Measurements from ENCODE around the gene ISOC2. TPM values are rescaled to one million over a fixed set of nuclear protein-coding genes. Genes with fewer than 3 reads are reported as not detected.

The ISOC2 gene
- total RNA-seq, 1 experiment from 2014 or later = 102 TPM

GRCh38 chr19:55486971-55487923 lies 25.8 kb upstream of the ISOC2 start:
- no peak overlapping the region for H3K4me3 ChIP-seq (ENCODE audit: low read length)
- H3K4me1 ChIP-seq (ENCODE audit: low read length) = peaks cover 31% of the 10 kb centered on the region
- no peaks in the 10 kb centered on the region for H3K9me2 ChIP-seq (replicated peaks; ENCODE audit: insufficient read depth, low read length)
- H2AFZ ChIP-seq (ENCODE audit: low read length) = no peak overlapping the region
- no peak overlapping the region for H3K4me2 ChIP-seq (ENCODE audit: low read depth, low read length, poor library complexity, severe bottlenecking)
- H3K9me3 ChIP-seq (ENCODE audit: low read length) = no peaks in the 10 kb centered on the region
- peak overlapping the region; percentile 14; the same call in 1 of the 2 replicates for H3K9ac ChIP-seq (ENCODE audit: low read length)
- peaks cover 9% of the 10 kb centered on the region; the same call in 1 of the 2 replicates for H4K20me1 ChIP-seq (ENCODE audit: insufficient read depth, low read depth, low read length)
- H3K27me3 ChIP-seq (ENCODE audit: low read length) = no peaks in the 10 kb centered on the region
- H3K27ac ChIP-seq (ENCODE audit: low read length) = no peak overlapping the region
- peak; percentile 60 for DNase-seq
- H3K79me2 ChIP-seq (ENCODE audit: low read length) = no peaks in the 10 kb centered on the region
- no peaks in the 10 kb centered on the region for H3K36me3 ChIP-seq (ENCODE audit: insufficient read depth, low read length)

- peak overlapping the region; percentile 81 for H3K4me2 ChIP-seq (ENCODE audit: low read depth, low read length, poor library complexity, severe bottlenecking)
- H3K36me3 ChIP-seq (ENCODE audit: insufficient read depth, low read length) = no peaks in the 10 kb centered on the region
- H3K4me3 ChIP-seq (ENCODE audit: low read length) = peak overlapping the region; percentile 75
- DNase-seq = no peak
- H3K4me1 ChIP-seq (ENCODE audit: low read length) = peaks cover 31% of the 10 kb centered on the region
- peaks cover 9% of the 10 kb centered on the region; the same call in 1 of the 2 replicates for H4K20me1 ChIP-seq (ENCODE audit: insufficient read depth, low read depth, low read length)
- peak overlapping the region; percentile 86 for H3K9ac ChIP-seq (ENCODE audit: low read length)
- no peaks in the 10 kb centered on the region for H3K9me3 ChIP-seq (ENCODE audit: low read length)
- H2AFZ ChIP-seq (ENCODE audit: low read length) = no peak overlapping the region
- no peaks in the 10 kb centered on the region for H3K9me2 ChIP-seq (replicated peaks; ENCODE audit: insufficient read depth, low read length)
- H3K79me2 ChIP-seq (ENCODE audit: low read length) = no peaks in the 10 kb centered on the region
- no peak overlapping the region for H3K27ac ChIP-seq (ENCODE audit: low read length)
- no peaks in the 10 kb centered on the region for H3K27me3 ChIP-seq (ENCODE audit: low read length)
Measured at GRCh38 chr19:55486043-55486970, 24.9 kb upstream of the ISOC2 start.

- H2AFZ ChIP-seq (ENCODE audit: low read length) = peak overlapping the region; percentile 66
Measured at GRCh38 chr19:55485439-55486011, 24.1 kb upstream of the ISOC2 start.

GRCh38 chr19:55484593-55485438 lies 23.4 kb upstream of the ISOC2 start, which contains the start of gene NAT14:
TSS of gene NAT14 (plus strand) at chr19:55485188. CDS start at chr19:55485709, 521 bp downstream.
- peaks cover 31% of the 10 kb centered on the region for H3K4me1 ChIP-seq (ENCODE audit: low read length)
- peak within 1 kb of the TSS; percentile 66 for H2AFZ ChIP-seq (ENCODE audit: low read length)
- H3K36me3 ChIP-seq (ENCODE audit: insufficient read depth, low read length) = no peaks in the 10 kb centered on the region
- peak within 1 kb of the TSS; percentile 75 for H3K4me3 ChIP-seq (ENCODE audit: low read length)
- peak; percentile 95 for DNase-seq
- no peak within 1 kb of the TSS for H3K27ac ChIP-seq (ENCODE audit: low read length)
- H3K79me2 ChIP-seq (ENCODE audit: low read length) = peaks cover under 1% of the 10 kb centered on the region
- peak within 1 kb of the TSS; percentile 81 for H3K4me2 ChIP-seq (ENCODE audit: low read depth, low read length, poor library complexity, severe bottlenecking)
- H3K9ac ChIP-seq (ENCODE audit: low read length) = peak within 1 kb of the TSS; percentile 86
- H3K27me3 ChIP-seq (ENCODE audit: low read length) = no peaks in the 10 kb centered on the region
- no peaks in the 10 kb centered on the region for H3K9me3 ChIP-seq (ENCODE audit: low read length)
- H3K9me2 ChIP-seq (replicated peaks; ENCODE audit: insufficient read depth, low read length) = no peaks in the 10 kb centered on the region
- H4K20me1 ChIP-seq (ENCODE audit: insufficient read depth, low read depth, low read length) = peaks cover 9% of the 10 kb centered on the region; the same call in 1 of the 2 replicates

More at GRCh38 chr19:55485439-55486011, 24.1 kb upstream of the ISOC2 start:
- no peaks in the 10 kb centered on the region for H3K27me3 ChIP-seq (ENCODE audit: low read length)
- no peaks in the 10 kb centered on the region for H3K79me2 ChIP-seq (ENCODE audit: low read length)
- H3K4me1 ChIP-seq (ENCODE audit: low read length) = peaks cover 31% of the 10 kb centered on the region
- H3K36me3 ChIP-seq (ENCODE audit: insufficient read depth, low read length) = no peaks in the 10 kb centered on the region
- no peak overlapping the region for H3K27ac ChIP-seq (ENCODE audit: low read length)
- H4K20me1 ChIP-seq (ENCODE audit: insufficient read depth, low read depth, low read length) = peaks cover 9% of the 10 kb centered on the region; the same call in 1 of the 2 replicates
- no peaks in the 10 kb centered on the region for H3K9me2 ChIP-seq (replicated peaks; ENCODE audit: insufficient read depth, low read length)
- peak overlapping the region; percentile 86 for H3K9ac ChIP-seq (ENCODE audit: low read length)
- peak overlapping the region; percentile 81 for H3K4me2 ChIP-seq (ENCODE audit: low read depth, low read length, poor library complexity, severe bottlenecking)
- peak; percentile 73 for DNase-seq
- no peaks in the 10 kb centered on the region for H3K9me3 ChIP-seq (ENCODE audit: low read length)
- peak overlapping the region; percentile 75 for H3K4me3 ChIP-seq (ENCODE audit: low read length)

- H3K27me3 ChIP-seq (ENCODE audit: low read length) = no peaks in the 10 kb centered on the region
- no peaks in the 10 kb centered on the region for H3K9me3 ChIP-seq (ENCODE audit: low read length)
- no peak overlapping the region for H3K27ac ChIP-seq (ENCODE audit: low read length)
- peaks cover 9% of the 10 kb centered on the region; the same call in 1 of the 2 replicates for H4K20me1 ChIP-seq (ENCODE audit: insufficient read depth, low read depth, low read length)
- H3K36me3 ChIP-seq (ENCODE audit: insufficient read depth, low read length) = no peaks in the 10 kb centered on the region
- no peaks in the 10 kb centered on the region for H3K9me2 ChIP-seq (replicated peaks; ENCODE audit: insufficient read depth, low read length)
- H3K4me1 ChIP-seq (ENCODE audit: low read length) = peaks cover 37% of the 10 kb centered on the region
- peak overlapping the region; percentile 81 for H3K4me2 ChIP-seq (ENCODE audit: low read depth, low read length, poor library complexity, severe bottlenecking)
- peaks cover 10% of the 10 kb centered on the region for H3K79me2 ChIP-seq (ENCODE audit: low read length)
- no peak for DNase-seq
- H2AFZ ChIP-seq (ENCODE audit: low read length) = no peak overlapping the region
- H3K4me3 ChIP-seq (ENCODE audit: low read length) = peak overlapping the region; percentile 75
- H3K9ac ChIP-seq (ENCODE audit: low read length) = peak overlapping the region; percentile 86
Measured at GRCh38 chr19:55483706-55484592, 22.5 kb upstream of the ISOC2 start.

- no peaks in the 10 kb centered on the region for H3K36me3 ChIP-seq (ENCODE audit: insufficient read depth, low read length)
- peaks cover 9% of the 10 kb centered on the region; the same call in 1 of the 2 replicates for H4K20me1 ChIP-seq (ENCODE audit: insufficient read depth, low read depth, low read length)
- peaks cover 42% of the 10 kb centered on the region for H3K4me1 ChIP-seq (ENCODE audit: low read length)
- no peaks in the 10 kb centered on the region for H3K9me3 ChIP-seq (ENCODE audit: low read length)
- no peaks in the 10 kb centered on the region for H3K27me3 ChIP-seq (ENCODE audit: low read length)
- H3K27ac ChIP-seq (ENCODE audit: low read length) = no peak overlapping the region
- H2AFZ ChIP-seq (ENCODE audit: low read length) = no peak overlapping the region
- H3K4me3 ChIP-seq (ENCODE audit: low read length) = no peak overlapping the region
- H3K79me2 ChIP-seq (ENCODE audit: low read length) = peaks cover 18% of the 10 kb centered on the region
- H3K9me2 ChIP-seq (replicated peaks; ENCODE audit: insufficient read depth, low read length) = no peaks in the 10 kb centered on the region
- DNase-seq = no peak
- H3K9ac ChIP-seq (ENCODE audit: low read length) = no peak overlapping the region
- no peak overlapping the region for H3K4me2 ChIP-seq (ENCODE audit: low read depth, low read length, poor library complexity, severe bottlenecking)
Measured at GRCh38 chr19:55482967-55483705, 21.7 kb upstream of the ISOC2 start.

Measured in Karpas-422 (cell line).